ENCODE data around the gene LCN6.
"Not testable (repeated sequence)": the region's sequence is repeated elsewhere in the genome, so short reads cannot be mapped to it uniquely, and the experiment has no call there.

LCN6 gene, protein sequence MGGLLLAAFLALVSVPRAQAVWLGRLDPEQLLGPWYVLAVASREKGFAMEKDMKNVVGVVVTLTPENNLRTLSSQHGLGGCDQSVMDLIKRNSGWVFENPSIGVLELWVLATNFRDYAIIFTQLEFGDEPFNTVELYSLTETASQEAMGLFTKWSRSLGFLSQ
- total RNA-seq: 0 to 0.77 (median 0) reads per million in 17 experiments

DNA sequence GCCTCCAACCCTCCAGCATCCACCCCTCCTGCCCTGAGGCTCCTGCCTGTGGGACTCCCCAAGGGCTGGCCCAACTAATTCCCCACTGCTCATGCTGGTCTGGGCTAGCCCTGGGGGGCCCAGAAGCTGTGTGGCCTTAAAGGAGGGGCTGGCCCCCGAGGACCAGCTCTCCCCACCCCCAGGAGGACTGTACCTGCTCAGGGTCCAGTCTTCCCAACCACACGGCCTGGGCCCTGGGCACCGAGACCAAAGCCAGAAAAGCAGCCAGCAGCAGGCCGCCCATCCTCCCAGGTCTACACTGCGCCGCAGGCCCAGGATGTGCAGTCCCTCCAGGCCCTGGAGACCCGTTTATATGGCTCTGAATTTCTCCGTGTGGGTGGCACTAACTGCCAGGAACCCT, at the start of gene LCN6:
LCN6 (minus strand) TSS at position 325 of the 400 bp plus-strand sequence; CDS start at position 283, 42 bp downstream.
- no peak for DNase-seq

GRCh38 chr9:136796775-136797347, 48.5 kb upstream of the LCN6 start:
- DNase-seq: not testable (repeated sequence)

GRCh38 chr9:136796238-136796774, 48.0 kb upstream of the LCN6 start, which contains the start of gene CCDC183:
Gene CCDC183, plus strand, starts transcription at chr9:136796338. Its CDS starts 60 bp downstream, at chr9:136796398.
- no peak for DNase-seq

DNA sequence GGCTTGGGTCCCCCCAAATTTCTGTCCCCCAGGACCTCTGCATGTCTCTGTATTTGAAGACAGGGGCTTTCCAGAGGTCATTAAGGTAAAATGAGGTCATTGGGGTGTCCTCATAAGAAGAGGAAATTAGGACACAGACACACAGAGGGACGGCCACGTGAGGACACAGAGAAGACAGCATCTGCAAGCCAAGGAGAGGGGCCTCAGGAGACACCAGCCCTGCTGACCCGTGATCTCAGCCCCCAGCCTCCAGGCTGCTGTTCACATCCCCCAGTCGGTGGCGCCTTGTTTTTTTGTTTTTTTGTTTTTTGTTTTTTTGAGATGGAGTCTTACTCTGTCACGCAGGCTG, 46.6 kb upstream of the LCN6 start:
- peak; percentile 37 to 60 (median 58) for DNase-seq

GRCh38 chr9:136794281-136794999, 46.1 kb upstream of the LCN6 start:
- no peak for DNase-seq

- peak in 1 of 4 experiments; percentile 13 for DNase-seq
Observed at GRCh38 chr9:136793086-136793946, 45.0 kb upstream of the LCN6 start.

DNA sequence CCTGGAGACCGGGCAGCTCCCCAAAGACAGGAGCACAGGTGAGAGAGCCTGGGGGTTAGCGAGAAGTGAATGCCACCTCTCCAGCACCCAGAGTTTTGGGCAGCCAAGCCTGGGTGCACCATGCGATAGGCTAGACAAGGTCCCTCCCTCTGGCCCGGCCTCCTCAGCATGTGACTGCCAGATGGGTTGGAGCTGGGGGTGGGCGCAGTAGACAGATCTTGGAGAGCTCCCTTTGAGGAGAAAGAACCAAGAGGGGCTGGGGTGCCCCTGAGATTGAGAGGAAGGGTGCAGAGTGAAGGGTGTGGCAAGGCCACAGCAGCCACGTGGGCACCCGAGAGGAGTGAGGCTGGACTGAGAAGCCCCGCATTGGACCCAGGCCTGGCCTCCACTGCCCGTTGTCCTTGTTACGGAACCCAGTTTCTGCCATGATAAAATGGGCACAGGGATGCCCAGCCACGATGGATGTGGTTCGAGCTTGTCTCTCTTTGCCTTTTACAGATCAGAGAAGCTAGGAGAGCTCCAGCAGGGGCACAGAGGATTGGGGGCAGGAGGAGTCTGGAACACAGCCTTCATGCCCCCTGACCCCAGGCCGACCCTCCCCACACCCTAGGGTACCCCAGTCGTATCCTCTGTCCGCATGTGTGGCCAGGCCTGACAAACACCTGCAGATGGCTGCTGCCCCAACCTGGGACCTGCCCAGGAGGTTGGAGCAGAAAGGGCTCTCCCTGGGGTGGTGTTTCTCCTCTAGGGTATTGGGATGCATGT, 44.2 kb upstream of the LCN6 start:
- DNase-seq: peak in 1 of 4 experiments; percentile 14

- DNase-seq: peak; percentile 55 to 79 (median 67)
Observed at GRCh38 chr9:136791516-136792276, 43.4 kb upstream of the LCN6 start.

DNA sequence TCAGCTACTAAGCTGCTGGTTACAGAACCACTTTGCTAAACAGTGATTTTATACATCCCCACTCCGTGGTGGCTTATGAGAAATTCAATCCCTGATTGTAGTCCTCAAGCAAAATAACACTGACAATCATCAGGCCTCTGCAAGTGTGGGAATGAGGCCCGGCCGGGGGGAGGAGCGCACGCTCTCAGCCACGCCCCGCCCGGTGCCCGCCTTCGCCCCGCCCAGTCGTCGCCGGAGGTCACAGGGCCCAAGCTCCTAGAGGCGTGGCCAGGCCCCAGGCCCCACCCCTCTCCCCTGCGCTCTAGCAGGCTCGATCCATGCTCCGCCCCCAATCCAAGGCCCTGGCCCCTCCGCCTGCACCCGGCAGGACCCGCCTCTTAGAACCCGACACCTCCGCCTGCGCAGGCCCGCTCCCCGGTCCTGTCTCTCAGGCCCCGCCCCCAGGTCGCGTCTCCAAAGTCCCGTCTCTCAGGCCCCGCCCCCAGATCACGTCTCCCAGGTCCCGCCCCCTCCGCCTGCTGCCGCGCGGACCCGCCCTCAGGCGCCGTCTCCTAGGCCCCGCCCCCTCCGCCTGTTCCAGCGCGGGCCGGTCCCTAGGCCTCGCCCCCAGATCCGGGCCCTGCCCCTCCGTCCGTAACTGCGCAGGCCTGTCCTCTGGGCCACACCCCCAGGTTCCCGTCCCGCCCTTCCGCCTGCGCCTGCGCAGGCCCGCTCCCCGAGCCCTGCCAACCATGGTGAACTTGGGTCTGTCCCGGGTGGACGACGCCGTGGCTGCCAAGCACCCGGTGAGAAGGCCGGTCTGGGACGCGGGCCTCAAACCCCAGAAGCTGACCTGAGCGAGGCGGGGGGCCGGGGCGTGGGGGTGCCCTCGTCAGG, 42.6 kb upstream of the LCN6 start, which contains the start of gene TMEM141:
TMEM141 (plus strand) TSS at position 705 of the 876 bp plus-strand sequence; CDS start at position 732, 27 bp downstream.
- peak; percentile 100 for DNase-seq

DNA sequence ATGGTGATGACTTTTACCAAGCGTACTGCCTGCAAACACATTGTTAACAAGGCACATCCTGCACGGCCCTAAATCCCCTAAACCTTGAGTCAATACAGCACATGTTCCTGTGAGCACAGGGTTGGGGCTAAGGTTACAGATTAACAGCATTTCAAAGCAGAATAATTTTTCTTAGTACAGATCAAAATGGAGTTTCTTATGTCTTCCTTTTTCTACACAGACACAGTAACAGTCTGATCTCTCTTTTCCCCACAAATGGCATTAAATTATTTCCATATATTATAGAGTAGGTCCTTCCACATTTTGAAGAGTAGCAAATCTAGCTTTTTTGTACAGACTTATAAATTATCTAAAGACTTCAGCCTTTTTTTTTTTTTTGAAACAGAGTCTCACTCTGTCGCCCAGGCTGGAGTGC, 41.2 kb upstream of the LCN6 start:
- no peak for DNase-seq

DNA sequence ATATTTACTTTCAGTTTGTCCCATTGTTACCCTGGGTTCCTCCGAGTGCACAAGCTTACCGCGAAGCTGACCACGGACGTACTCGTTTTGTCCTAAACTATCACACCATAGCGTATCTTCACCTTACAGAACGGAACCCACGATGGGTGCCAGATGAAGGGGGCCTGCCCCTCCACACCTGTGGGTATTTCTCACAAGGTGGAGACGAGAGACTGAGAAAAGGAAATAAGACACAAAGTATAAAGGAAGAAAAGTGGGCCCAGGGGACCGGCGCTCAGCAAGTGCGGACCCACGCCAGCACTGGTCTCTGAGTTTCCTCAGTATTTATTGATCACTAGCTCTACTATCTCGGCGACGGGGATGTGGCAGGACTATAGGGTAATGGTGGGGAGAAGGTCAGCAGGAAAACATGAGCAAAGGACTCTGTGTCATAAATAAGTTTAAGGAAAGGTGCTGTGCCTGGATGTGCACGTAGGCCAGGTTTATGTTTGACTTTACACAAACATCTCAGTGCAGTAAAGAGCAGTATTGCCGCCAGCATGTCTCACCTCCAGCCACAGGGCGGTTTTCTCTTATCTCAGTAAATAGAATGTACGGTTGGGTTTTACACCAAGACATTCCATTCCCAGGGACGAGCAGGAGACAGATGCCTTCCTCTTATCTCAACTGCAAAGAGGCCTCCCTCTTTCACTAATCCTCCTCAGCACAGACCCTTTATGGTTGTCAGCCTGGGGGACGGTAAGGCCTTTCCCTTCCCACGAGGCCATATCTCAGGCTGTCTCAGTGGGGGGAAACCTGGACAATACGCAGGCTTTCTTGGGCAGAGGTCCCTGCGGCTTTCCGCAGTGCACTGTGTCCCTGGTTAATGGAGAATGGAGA, 40.6 kb upstream of the LCN6 start:
- DNase-seq: not testable (repeated sequence)

DNA sequence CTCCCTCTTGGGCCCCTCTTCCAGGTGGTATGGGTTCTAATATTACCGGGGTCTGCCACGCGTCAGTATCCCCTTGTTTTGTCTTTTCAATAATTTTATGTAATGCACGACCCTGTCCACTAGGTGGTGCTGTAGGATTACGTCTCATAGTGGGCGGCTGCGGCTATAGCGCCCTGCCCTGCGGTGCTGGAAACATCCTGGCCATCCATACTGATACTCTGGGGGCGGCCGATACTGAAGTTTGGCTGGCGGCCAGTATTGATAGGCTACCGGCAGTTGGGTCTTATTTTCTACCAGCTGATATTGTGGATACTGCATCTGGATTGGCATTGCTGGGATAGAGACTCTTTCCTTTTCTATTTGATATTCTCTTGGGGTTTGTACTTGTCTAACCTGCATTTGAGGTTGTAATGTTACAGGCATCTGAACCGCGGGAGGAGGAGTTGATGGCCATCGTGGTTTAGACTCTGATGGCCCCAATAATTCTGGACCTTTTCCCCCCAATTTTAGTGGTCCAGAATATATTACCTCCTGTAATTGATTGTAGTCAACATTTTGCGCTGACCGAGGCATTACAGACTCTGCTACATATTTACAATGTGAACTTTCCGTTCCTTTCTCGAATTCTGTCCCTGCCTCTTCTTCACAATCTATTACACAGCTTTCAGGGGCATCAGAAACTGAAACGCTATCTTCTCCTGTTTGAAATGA, 39.5 kb upstream of the LCN6 start:
- DNase-seq: peak; percentile 74 to 84 (median 82)

DNA sequence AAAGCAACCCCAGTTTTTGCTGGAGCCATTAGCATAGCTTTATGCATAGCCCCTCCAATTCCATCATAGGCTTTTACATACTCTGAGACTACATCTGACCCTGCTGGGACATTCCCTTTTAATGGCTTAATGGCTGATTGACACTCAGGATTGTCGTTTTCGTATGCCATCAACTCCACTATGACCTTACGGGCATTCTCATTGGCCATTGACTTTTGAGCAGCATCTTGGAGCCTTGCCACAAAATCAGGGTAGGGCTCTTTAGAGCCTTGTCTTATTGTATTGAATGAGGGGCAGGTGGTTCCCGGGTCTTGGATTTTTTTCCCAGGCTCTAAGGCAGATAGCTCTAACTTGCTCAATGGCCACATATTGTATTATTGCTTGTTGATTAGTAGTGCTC, 38.7 kb upstream of the LCN6 start:
- DNase-seq: not testable (repeated sequence)

- no peak for DNase-seq
Observed at GRCh38 chr9:136786451-136786850, 38.1 kb upstream of the LCN6 start.

DNA sequence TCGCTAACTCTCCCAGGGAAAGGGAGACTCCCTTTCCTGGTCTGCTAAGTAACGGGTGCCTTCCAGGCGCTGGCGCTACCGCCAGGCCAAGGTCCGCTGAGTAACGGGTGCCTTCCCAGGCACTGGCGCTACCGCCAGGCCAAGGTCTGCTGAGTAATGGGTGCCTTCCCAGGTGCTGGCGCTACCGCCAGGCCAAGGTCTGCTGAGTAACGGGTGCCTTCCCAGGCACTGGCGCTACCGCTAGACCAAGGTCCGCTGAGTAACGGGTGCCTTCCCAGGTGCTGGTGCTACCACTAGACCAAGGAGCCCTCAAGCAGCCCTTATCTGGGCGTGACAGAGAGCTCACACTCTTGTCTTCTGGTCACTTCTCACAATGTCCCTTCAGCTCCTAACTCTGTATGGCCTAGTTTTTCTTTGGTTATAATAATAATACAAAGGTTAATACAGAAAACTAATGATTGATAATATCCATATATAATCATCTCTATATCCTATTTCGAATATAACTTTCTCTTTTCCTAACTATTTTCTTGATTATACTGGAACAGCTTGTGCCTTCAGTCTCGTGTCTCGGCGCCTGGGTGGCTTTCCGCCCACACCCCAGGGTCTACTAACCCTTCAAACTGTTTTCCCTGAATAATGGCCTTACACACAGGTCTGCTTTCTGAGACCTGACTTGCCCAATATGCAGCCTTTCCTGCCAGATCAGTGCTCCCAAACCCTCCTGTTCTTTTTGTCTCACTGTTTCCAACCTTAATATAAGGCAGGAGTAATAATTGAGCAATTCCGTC, 37.4 kb upstream of the LCN6 start:
- not testable (repeated sequence) for DNase-seq

GRCh38 chr9:136784997-136785361, 36.7 kb upstream of the LCN6 start:
- DNase-seq: no peak
